Ascending aorta (tissue), 2 donors: ENCODE measurements around the gene LRCOL1. TPM values are rescaled to one million over a fixed set of nuclear protein-coding genes. Genes with fewer than 3 reads are reported as not detected.

Experiments
- DNase-seq, 2 donors: peaks; one replicate each; pipeline ENCODE4 v3.0.0-alpha.2; 2019; ENCODE audit warnings: low spot score in 2 of 2
- H3K27ac ChIP-seq, 2 donors: fragments of 200-600 bp; sonication (generic); one replicate each; pipeline ENCODE4 v1.5.1; 2016 to 2017; ENCODE audit warnings: mild to moderate bottlenecking in 1 of 2
- H3K27me3 ChIP-seq: fragments of 200-600 bp; sonication (generic); one replicate; pipeline ENCODE4 v1.5.1; 2017
- H3K36me3 ChIP-seq, 2 donors: fragments of 200-600 bp; sonication (generic); one replicate each; pipeline ENCODE4 v1.5.1; 2016
- H3K4me1 ChIP-seq, 2 donors: fragments of 200-600 bp; sonication (generic); one replicate each; pipeline ENCODE4 v1.5.1; 2016 to 2017; ENCODE audit warnings: mild to moderate bottlenecking in 1 of 2
- H3K4me3 ChIP-seq, 2 donors: fragments of 200-600 bp; sonication (generic); one replicate each; pipeline ENCODE4 v1.5.1; 2016 to 2017; ENCODE audit warnings: mild to moderate bottlenecking in 1 of 2
- H3K9me3 ChIP-seq, 2 donors: fragments of 200-600 bp; sonication (generic); one replicate each; pipeline ENCODE4 v1.5.1; 2016
- CTCF ChIP-seq, 3 experiments: fragments of 200-600 bp in 2 of 3; fragments of 450-650 bp in 1 of 3; sonication (generic) in 2 of 3; IDR thresholded peaks; one replicate each; pipeline ENCODE4 v1.5.1; 2016 to 2019; ENCODE audit warnings: antibody characterized with exemption in 3 of 3, mild to moderate bottlenecking in 1 of 3, moderate library complexity in 1 of 3
- intact Hi-C: fragments of 100-400 bp; cut with DNase I; formaldehyde crosslinking; loops from one replicate; pipeline ENCODE4 v1.15.1; 2023
- total RNA-seq: library from RNA; depleted of rRNA; stranded (reverse); fragments of >200 nt; gene quantifications from one replicate; pipeline ENCODE4 v1.1.0, GENCODE V29; 2016

The LRCOL1 gene
- total RNA-seq, 1 donor from 2014 or later, result not detected

GRCh38 chr12:132629330-132629729, 18.9 kb upstream of the LRCOL1 start:
- DNase-seq, result no peak
- no peak for TF ChIP-seq CTCF (IDR thresholded peaks at IDR 0.05)
- Histone ChIP-seq H3K27ac (no peak overlapping the region), H3K36me3 (peaks cover 52 to 63% of the 10 kb centered on the region in 2 donors), H3K4me3 (no peak overlapping the region), H3K4me1 (no peaks in the 10 kb centered on the region), H3K9me3 (no peaks in the 10 kb centered on the region), H3K27me3 (no peaks in the 10 kb centered on the region)
- intact Hi-C loops, result no loop called here

- Histone ChIP-seq H3K4me1 (no peaks in the 10 kb centered on the region), H3K36me3 (peaks cover 20 to 40% of the 10 kb centered on the region in 2 donors), H3K4me3 (no peak overlapping the region), H3K27ac (no peak overlapping the region), H3K9me3 (no peaks in the 10 kb centered on the region), H3K27me3 (no peaks in the 10 kb centered on the region)
- intact Hi-C loops, result no loop called here
- no peak for DNase-seq
- TF ChIP-seq CTCF (IDR thresholded peaks at IDR 0.05), result no peak
Measured at GRCh38 chr12:132625731-132626430, 15.5 kb upstream of the LRCOL1 start.

- no peak for TF ChIP-seq CTCF (IDR thresholded peaks at IDR 0.05)
- Histone ChIP-seq H3K9me3 (no peaks in the 10 kb centered on the region), H3K4me3 (no peak overlapping the region), H3K36me3 (peaks cover 14 to 32% of the 10 kb centered on the region in 2 donors), H3K27me3 (no peaks in the 10 kb centered on the region), H3K27ac (no peak overlapping the region), H3K4me1 (no peaks in the 10 kb centered on the region)
- no peak for DNase-seq
- intact Hi-C loops, result no loop called here
Measured at GRCh38 chr12:132624910-132625630, 14.7 kb upstream of the LRCOL1 start.

- no peak for DNase-seq
- Histone ChIP-seq H3K36me3 (peaks cover 14 to 26% of the 10 kb centered on the region in 2 donors), H3K4me1 (no peaks in the 10 kb centered on the region), H3K27ac (no peak overlapping the region), H3K4me3 (no peak overlapping the region), H3K27me3 (peaks cover 6% of the 10 kb centered on the region), H3K9me3 (no peaks in the 10 kb centered on the region)
- no peak for TF ChIP-seq CTCF (IDR thresholded peaks at IDR 0.05)
- intact Hi-C loops, result no loop called here
Measured at GRCh38 chr12:132624186-132624855, 13.9 kb upstream of the LRCOL1 start.

GRCh38 chr12:132623072-132623869, 12.9 kb upstream of the LRCOL1 start:
- DNase-seq, result no peak
- no peak overlapping the region for H3K4me3 ChIP-seq
- TF ChIP-seq CTCF (IDR thresholded peaks at IDR 0.05), result no peak
- no peaks in the 10 kb centered on the region for H3K9me3 ChIP-seq
- H3K27me3 ChIP-seq, result peaks cover 7% of the 10 kb centered on the region
- intact Hi-C loops, result no loop called here
- H3K27ac ChIP-seq, result no peak overlapping the region
- H3K4me1 ChIP-seq, result peaks cover under 1 to 2% of the 10 kb centered on the region in 2 donors
- H3K36me3 ChIP-seq, result peaks cover 11 to 25% of the 10 kb centered on the region in 2 donors
